ENCODE data around the gene MECR.
A peak's percentile ranks its signal among the peaks of the same experiment; 100 is the strongest.
"Not testable (repeated sequence)": the region's sequence is repeated elsewhere in the genome, so short reads cannot be mapped to it uniquely, and the experiment has no call there.

MECR gene

DNA sequence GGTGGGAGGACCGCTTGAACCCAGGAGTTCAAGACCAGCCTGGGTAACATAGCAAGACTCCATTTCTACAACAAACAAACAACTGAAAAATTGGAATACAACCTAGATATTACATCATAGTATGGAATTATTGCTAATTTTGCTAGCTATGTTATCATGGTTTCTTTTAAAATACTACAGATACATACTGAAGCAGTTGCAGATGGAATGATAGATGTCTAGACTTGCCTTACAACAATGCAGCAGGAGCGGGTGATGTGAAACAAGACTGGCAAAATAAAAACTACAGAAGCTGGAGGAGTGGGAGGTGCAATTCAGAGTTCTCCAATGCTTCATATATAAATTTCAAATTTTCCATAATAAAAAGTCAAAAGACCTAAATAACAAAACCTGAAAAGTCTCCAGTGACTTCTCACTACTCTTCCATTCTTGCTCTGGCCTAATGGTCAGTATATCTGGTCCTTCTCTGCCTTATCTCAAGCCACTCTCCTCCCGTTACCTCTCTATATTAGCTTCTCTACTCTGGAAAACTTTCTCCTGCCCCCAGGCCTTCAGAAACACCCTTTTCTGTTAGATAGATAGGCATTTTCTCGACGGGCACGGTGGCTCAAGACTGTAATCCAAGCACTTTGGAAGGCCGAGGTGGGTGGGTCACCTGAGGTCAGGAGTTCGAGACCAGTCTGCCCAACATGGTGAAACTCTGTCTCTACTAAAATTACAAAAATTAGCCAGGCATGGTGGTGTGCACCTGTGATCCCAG, 78.5 kb downstream of the MECR start:
- H4K91ac ChIP-seq (ENCODE audit: low read depth, low read length) = no peak overlapping the region
- no peak overlapping the region for H3K4ac ChIP-seq (ENCODE audit: low read depth, low read length)
- H4K12ac ChIP-seq (ENCODE audit: low read depth, low read length) = no peak overlapping the region
- H3K4me2 ChIP-seq (ENCODE audit: low read length) = no peak overlapping the region
- H3K4me1 ChIP-seq (ENCODE audit: control insufficient read depth in 1 of 2, insufficient read depth in 2 of 2, low read length in 2 of 2) = peaks cover 7 to 13% of the 10 kb centered on the region in 2 experiments
- no CpG with 5 or more reads among the region's 8 CpGs for WGBS (ENCODE audit: extremely low coverage, insufficient coverage, insufficient read length)
- H2BK12ac ChIP-seq (ENCODE audit: low read length) = no peak overlapping the region
- no peak overlapping the region for H2AFZ ChIP-seq (ENCODE audit: insufficient read depth, low read length, poor library complexity)
- no peak overlapping the region for H3K9ac ChIP-seq (ENCODE audit: low read length)
- peaks cover 58 to 71% of the 10 kb centered on the region in 2 experiments for H3K36me3 ChIP-seq (ENCODE audit: control insufficient read depth in 1 of 2, insufficient read depth in 2 of 2, low read length in 2 of 2)
- H3K23ac ChIP-seq (ENCODE audit: low read length) = no peak overlapping the region
- H3K79me2 ChIP-seq (ENCODE audit: control insufficient read depth, insufficient read depth, low read length, poor library complexity) = peaks cover 3% of the 10 kb centered on the region
- peaks cover 9% of the 10 kb centered on the region for H3K79me1 ChIP-seq (ENCODE audit: low read length)
- no peaks in the 10 kb centered on the region for H3K9me3 ChIP-seq (ENCODE audit: insufficient read depth, low read depth, low read length)
- no peak overlapping the region for H2AK5ac ChIP-seq (ENCODE audit: low read length)
- H2BK5ac ChIP-seq (ENCODE audit: low read depth, low read length, poor library complexity) = no peak overlapping the region
- no peak overlapping the region for H3K14ac ChIP-seq (ENCODE audit: low read length)
- H4K8ac ChIP-seq (ENCODE audit: low read depth, low read length) = no peak overlapping the region
- no peak overlapping the region for H3K27ac ChIP-seq (ENCODE audit: low read depth, low read length)
- H3K27me3 ChIP-seq (ENCODE audit: insufficient read depth, low read length) = no peaks in the 10 kb centered on the region
- no peak overlapping the region for H3K4me3 ChIP-seq (ENCODE audit: low read depth, low read length)
- peak; percentile 58 to 87 for DNase-seq
- no peak overlapping the region for H3K18ac ChIP-seq (ENCODE audit: low read length)
- no peak overlapping the region for H2BK120ac ChIP-seq (ENCODE audit: insufficient read depth, low read length, poor library complexity)

DNA sequence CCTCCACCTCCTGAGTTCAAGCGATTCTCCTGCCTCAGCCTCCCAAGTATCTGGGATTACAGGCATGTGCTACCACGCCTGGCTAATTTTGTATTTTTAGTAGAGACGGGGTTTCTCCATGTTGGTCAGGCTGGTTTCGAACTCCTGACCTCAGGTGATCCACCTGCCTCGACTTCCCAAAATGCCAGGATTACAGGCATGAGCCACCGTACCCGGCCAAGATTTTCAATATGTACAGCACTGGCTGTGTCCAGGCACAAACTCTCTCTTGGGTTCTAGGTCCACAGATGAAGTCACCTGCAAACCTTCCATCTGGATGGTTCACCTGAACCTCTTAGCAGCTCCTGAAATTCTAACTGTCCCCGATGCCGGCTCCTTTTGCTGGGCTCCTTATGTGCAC, 80.4 kb downstream of the MECR start:
- not testable (repeated sequence) for H3K4me2 ChIP-seq (ENCODE audit: low read length); H3K27ac ChIP-seq (ENCODE audit: low read depth, low read length); H2AK5ac ChIP-seq (ENCODE audit: low read length); H3K4ac ChIP-seq (ENCODE audit: low read depth, low read length); H3K14ac ChIP-seq (ENCODE audit: low read length); H2BK120ac ChIP-seq (ENCODE audit: insufficient read depth, low read length, poor library complexity); H4K8ac ChIP-seq (ENCODE audit: low read depth, low read length); H4K91ac ChIP-seq (ENCODE audit: low read depth, low read length); H3K9ac ChIP-seq (ENCODE audit: low read length); H3K9me3 ChIP-seq (ENCODE audit: insufficient read depth, low read depth, low read length); H3K4me3 ChIP-seq (ENCODE audit: low read depth, low read length); H3K23ac ChIP-seq (ENCODE audit: low read length); H2BK5ac ChIP-seq (ENCODE audit: low read depth, low read length, poor library complexity); H3K79me2 ChIP-seq (ENCODE audit: control insufficient read depth, insufficient read depth, low read length, poor library complexity); H2AFZ ChIP-seq (ENCODE audit: insufficient read depth, low read length, poor library complexity); DNase-seq; H3K18ac ChIP-seq (ENCODE audit: low read length); H3K27me3 ChIP-seq (ENCODE audit: insufficient read depth, low read length); H4K12ac ChIP-seq (ENCODE audit: low read depth, low read length); H3K79me1 ChIP-seq (ENCODE audit: low read length); H3K4me1 ChIP-seq (ENCODE audit: control insufficient read depth in 1 of 2, insufficient read depth in 2 of 2, low read length in 2 of 2); H2BK12ac ChIP-seq (ENCODE audit: low read length)
- peaks cover 60 to 82% of the 10 kb centered on the region in 2 experiments for H3K36me3 ChIP-seq (ENCODE audit: control insufficient read depth in 1 of 2, insufficient read depth in 2 of 2, low read length in 2 of 2)
- WGBS (ENCODE audit: extremely low coverage, insufficient coverage, insufficient read length) = no CpG with 5 or more reads among the region's 9 CpGs

DNA sequence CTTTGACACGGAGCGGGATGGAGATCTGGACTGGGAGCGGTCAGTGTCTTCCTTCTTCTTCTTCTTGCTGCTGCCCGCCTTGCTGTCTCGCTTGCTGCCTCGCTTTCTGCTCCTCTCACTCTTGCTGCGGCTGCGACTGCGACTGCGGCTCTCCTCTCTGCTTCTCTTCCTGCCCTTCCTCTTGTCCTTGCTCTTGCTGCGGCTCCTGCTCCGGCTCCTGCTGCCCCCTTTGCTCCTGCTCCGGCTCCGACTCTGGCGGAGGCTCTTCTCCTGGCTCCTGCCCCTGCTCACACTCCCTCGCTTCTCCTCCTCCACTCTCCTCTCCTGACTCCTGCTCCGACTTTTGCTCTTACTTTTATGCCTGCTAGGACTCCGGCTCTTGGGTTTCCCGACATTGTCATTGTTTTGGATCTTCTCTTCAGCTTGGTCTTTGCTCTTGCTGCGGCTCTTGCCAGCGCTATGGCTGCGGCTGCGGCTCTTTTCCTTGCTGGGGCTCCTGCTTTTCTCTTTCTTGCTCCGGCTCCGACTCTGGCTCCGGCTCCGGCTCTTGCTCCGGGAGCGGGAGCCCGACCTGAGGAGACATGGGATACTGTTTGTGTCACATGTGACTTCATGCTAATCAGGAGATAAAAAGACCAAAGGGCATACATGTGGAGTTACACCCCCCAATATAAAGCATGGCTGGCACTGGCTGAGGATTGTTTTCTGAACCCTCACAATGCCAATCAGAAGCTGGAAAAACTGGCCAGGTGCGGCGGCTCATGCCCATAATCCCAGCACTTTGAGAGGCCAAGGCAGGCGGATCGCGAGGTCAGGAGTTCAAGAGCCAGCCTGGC, 81.9 kb downstream of the MECR start:
- no peaks in the 10 kb centered on the region for H3K79me1 ChIP-seq (ENCODE audit: low read length)
- no peak overlapping the region for H3K27ac ChIP-seq (ENCODE audit: low read depth, low read length)
- H3K14ac ChIP-seq (ENCODE audit: low read length) = no peak overlapping the region
- H4K12ac ChIP-seq (ENCODE audit: low read depth, low read length) = no peak overlapping the region
- no peaks in the 10 kb centered on the region for H3K27me3 ChIP-seq (ENCODE audit: insufficient read depth, low read length)
- WGBS (ENCODE audit: extremely low coverage, insufficient coverage, insufficient read length) = no CpG with 5 or more reads among the region's 35 CpGs
- no peak overlapping the region for H3K23ac ChIP-seq (ENCODE audit: low read length)
- no peak overlapping the region for H3K4me3 ChIP-seq (ENCODE audit: low read depth, low read length)
- H3K9ac ChIP-seq (ENCODE audit: low read length) = no peak overlapping the region
- no peak overlapping the region for H2AK5ac ChIP-seq (ENCODE audit: low read length)
- peak overlapping the region; percentile 20 for H3K18ac ChIP-seq (ENCODE audit: low read length)
- H3K4me1 ChIP-seq (ENCODE audit: control insufficient read depth in 1 of 2, insufficient read depth in 2 of 2, low read length in 2 of 2) = peaks cover 0 to 2% of the 10 kb centered on the region in 2 experiments
- H3K79me2 ChIP-seq (ENCODE audit: control insufficient read depth, insufficient read depth, low read length, poor library complexity) = no peaks in the 10 kb centered on the region
- no peak for DNase-seq
- no peaks in the 10 kb centered on the region for H3K9me3 ChIP-seq (ENCODE audit: insufficient read depth, low read depth, low read length)
- H3K4ac ChIP-seq (ENCODE audit: low read depth, low read length) = no peak overlapping the region
- no peak overlapping the region for H4K91ac ChIP-seq (ENCODE audit: low read depth, low read length)
- peaks cover 51 to 74% of the 10 kb centered on the region in 2 experiments for H3K36me3 ChIP-seq (ENCODE audit: control insufficient read depth in 1 of 2, insufficient read depth in 2 of 2, low read length in 2 of 2)
- H3K4me2 ChIP-seq (ENCODE audit: low read length) = no peak overlapping the region
- no peak overlapping the region for H4K8ac ChIP-seq (ENCODE audit: low read depth, low read length)
- no peak overlapping the region for H2BK5ac ChIP-seq (ENCODE audit: low read depth, low read length, poor library complexity)
- no peak overlapping the region for H2BK120ac ChIP-seq (ENCODE audit: insufficient read depth, low read length, poor library complexity)
- H2AFZ ChIP-seq (ENCODE audit: insufficient read depth, low read length, poor library complexity) = no peak overlapping the region
- H2BK12ac ChIP-seq (ENCODE audit: low read length) = no peak overlapping the region

DNA sequence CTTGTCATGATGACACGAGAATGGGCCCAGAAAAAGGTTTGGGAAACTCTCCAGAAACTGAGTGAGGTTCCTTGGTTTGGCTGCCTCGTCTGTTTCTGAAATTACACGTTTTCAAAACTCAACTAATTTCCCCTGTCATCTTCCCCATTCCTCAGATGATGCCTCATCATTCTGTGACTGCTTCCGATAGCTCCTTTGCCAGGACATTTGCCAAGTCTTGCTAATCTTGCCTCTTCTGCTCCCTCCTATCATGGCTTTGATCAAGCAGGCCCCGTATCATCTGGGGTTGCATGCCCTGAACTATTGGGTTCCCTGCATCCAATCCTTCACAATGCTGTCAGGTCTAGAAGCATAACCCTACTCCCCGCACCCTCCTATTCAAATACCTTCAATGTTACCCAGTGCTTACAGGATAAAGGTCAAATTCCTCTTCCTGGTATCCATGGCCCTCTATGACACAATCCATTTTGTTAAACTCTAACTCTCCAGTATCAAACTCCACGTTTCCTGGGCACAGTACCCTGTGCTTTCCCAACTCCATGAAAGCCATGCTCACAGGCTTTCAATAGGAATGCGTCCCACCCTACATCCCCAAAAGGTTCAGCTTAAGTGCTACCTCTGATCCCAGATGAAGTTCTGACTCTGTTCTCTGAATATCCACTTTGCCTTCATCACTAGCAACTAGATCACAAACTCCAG, 84.8 kb downstream of the MECR start:
- peak; percentile 52 to 72 for DNase-seq
- H3K14ac ChIP-seq (ENCODE audit: low read length) = no peak overlapping the region
- no peaks in the 10 kb centered on the region for H3K79me1 ChIP-seq (ENCODE audit: low read length)
- H2BK5ac ChIP-seq (ENCODE audit: low read depth, low read length, poor library complexity) = no peak overlapping the region
- H4K8ac ChIP-seq (ENCODE audit: low read depth, low read length) = no peak overlapping the region
- no peak overlapping the region for H3K18ac ChIP-seq (ENCODE audit: low read length)
- no peak overlapping the region for H2AK5ac ChIP-seq (ENCODE audit: low read length)
- no CpG with 5 or more reads among the region's 8 CpGs for WGBS (ENCODE audit: extremely low coverage, insufficient coverage, insufficient read length)
- H3K4me3 ChIP-seq (ENCODE audit: low read depth, low read length) = no peak overlapping the region
- H2BK12ac ChIP-seq (ENCODE audit: low read length) = no peak overlapping the region
- H4K91ac ChIP-seq (ENCODE audit: low read depth, low read length) = no peak overlapping the region
- no peak overlapping the region for H3K4me2 ChIP-seq (ENCODE audit: low read length)
- peaks cover 0 to 2% of the 10 kb centered on the region in 2 experiments for H3K4me1 ChIP-seq (ENCODE audit: control insufficient read depth in 1 of 2, insufficient read depth in 2 of 2, low read length in 2 of 2)
- no peaks in the 10 kb centered on the region for H3K79me2 ChIP-seq (ENCODE audit: control insufficient read depth, insufficient read depth, low read length, poor library complexity)
- H3K27me3 ChIP-seq (ENCODE audit: insufficient read depth, low read length) = no peaks in the 10 kb centered on the region
- H2AFZ ChIP-seq (ENCODE audit: insufficient read depth, low read length, poor library complexity) = no peak overlapping the region
- no peak overlapping the region for H3K9ac ChIP-seq (ENCODE audit: low read length)
- no peaks in the 10 kb centered on the region for H3K9me3 ChIP-seq (ENCODE audit: insufficient read depth, low read depth, low read length)
- H2BK120ac ChIP-seq (ENCODE audit: insufficient read depth, low read length, poor library complexity) = no peak overlapping the region
- no peak overlapping the region for H3K4ac ChIP-seq (ENCODE audit: low read depth, low read length)
- H4K12ac ChIP-seq (ENCODE audit: low read depth, low read length) = no peak overlapping the region
- H3K27ac ChIP-seq (ENCODE audit: low read depth, low read length) = no peak overlapping the region
- no peak overlapping the region for H3K23ac ChIP-seq (ENCODE audit: low read length)
- H3K36me3 ChIP-seq (ENCODE audit: control insufficient read depth in 1 of 2, insufficient read depth in 2 of 2, low read length in 2 of 2) = peaks cover 36 to 50% of the 10 kb centered on the region in 2 experiments

Measured in trophoblast cell (in vitro differentiated cells and primary cell).